ENCODE measurements around the gene FAAH.

The FAAH gene

DNA sequence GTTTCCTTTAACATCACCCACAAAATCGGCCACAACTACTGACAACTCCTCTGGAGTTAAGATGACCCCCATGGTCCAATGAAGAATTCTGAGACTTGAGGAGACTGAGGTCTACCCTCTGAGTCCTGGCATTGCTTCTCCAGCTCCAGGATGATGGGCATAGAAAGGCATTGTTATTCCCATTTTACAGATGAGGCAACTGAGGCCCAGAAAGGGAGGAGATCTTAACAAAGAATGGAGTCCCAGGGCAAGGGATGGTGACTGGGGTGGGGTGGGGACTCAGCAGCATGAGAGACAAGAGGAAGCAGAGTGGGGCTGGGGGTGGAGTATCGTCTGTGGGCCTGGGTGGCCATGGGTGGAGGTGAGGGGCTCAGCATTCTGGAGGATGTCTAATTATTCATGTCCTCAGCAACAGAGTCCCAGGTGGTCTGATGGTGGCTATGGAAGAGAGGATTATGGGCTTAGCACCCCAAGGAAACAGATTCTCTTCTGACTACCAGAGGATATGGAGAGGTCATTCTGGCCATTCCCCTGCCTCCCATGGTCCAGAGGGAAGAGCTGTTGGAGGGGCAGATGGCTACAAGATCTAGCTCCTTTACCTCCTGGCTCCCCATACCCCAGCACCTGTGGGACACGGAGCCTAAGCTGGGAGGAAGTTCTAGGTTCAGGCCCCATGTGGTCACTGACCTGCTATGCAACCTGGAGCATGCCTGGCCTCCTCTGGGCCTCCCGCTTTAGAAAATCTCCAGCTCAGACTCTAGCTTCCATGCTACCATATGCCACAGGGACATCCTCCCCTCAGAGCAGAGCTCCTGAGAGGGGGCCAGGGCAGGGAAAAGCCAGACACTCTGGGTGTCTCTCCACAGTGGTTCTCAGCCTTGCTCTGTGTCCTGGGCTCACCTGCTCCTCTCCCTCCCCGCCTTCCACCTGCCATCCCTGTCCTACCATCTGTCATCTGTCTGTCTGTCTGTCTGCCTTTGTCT, 58.1 kb downstream of the FAAH start:
- peaks cover 2% of the 10 kb centered on the region for H3K9me3 Mint-ChIP-seq
- no peaks in the 10 kb centered on the region for H3K4me1 Mint-ChIP-seq
- H3K27ac Mint-ChIP-seq, result no peak overlapping the region
- H3K36me3 Mint-ChIP-seq (ENCODE audit: low read depth), result no peaks in the 10 kb centered on the region
- TF ChIP-seq CTCF (IDR thresholded peaks at IDR 0.05; ENCODE audit: unreplicated experiment in 3 of 3), result no peak
- no peak overlapping the region for H3K4me3 Mint-ChIP-seq
- peaks cover 89% of the 10 kb centered on the region for H3K27me3 Mint-ChIP-seq (ENCODE audit: low read depth)

DNA sequence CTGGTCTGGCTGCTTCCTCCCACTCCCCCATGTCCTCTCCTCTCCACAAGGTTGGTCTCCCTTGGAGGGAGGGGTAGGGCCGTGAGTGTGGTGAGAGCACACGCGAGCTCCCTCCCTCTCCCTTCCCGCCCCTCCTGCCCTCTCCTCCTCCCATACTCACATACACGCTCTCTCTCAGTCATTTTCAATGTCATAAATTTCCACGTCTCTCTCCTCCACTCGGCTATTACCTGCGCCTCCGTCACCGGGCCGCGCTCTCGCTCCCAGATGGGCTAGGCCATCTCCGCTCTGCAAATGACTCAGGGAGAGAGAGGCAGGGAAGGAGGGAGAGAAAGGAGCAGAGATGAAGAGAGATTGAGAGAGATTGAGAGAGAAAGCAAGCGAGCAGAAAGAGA, 58.8 kb downstream of the FAAH start:
- H3K27ac Mint-ChIP-seq, result no peak overlapping the region
- no peaks in the 10 kb centered on the region for H3K36me3 Mint-ChIP-seq (ENCODE audit: low read depth)
- H3K4me3 Mint-ChIP-seq, result no peak overlapping the region
- no peaks in the 10 kb centered on the region for H3K4me1 Mint-ChIP-seq
- peaks cover 2% of the 10 kb centered on the region for H3K9me3 Mint-ChIP-seq
- no peak for TF ChIP-seq CTCF (IDR thresholded peaks at IDR 0.05; ENCODE audit: unreplicated experiment in 3 of 3)
- H3K27me3 Mint-ChIP-seq (ENCODE audit: low read depth), result peaks cover 83% of the 10 kb centered on the region

DNA sequence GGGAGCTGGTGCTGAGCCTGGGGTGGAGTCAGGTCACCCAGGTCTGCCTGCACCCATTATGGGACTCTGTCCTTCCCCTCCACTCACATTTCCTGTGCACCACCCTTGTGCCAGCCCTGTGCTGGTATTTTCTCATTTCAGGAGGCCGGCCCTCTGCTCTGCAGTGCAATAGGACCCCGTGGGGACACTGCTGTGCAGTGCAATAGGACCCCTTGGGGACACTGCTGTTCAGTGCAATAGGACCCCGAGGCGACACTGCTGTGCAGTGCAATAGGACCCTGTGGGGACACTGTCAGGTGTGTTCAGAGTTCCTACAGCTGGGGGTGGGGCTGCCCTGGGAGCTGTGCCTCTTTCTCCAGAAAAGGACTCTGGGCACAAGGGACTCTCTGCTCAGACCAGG, 59.3 kb downstream of the FAAH start:
- no peak for TF ChIP-seq CTCF (IDR thresholded peaks at IDR 0.05; ENCODE audit: unreplicated experiment in 3 of 3)
- H3K27ac Mint-ChIP-seq, result no peak overlapping the region
- no peaks in the 10 kb centered on the region for H3K4me1 Mint-ChIP-seq
- H3K4me3 Mint-ChIP-seq, result no peak overlapping the region
- H3K36me3 Mint-ChIP-seq (ENCODE audit: low read depth), result no peaks in the 10 kb centered on the region
- H3K27me3 Mint-ChIP-seq (ENCODE audit: low read depth), result peaks cover 80% of the 10 kb centered on the region
- H3K9me3 Mint-ChIP-seq, result peaks cover 2% of the 10 kb centered on the region

GRCh38 chr1:46455951-46456350, 61.8 kb downstream of the FAAH start:
- peaks cover 2% of the 10 kb centered on the region for H3K9me3 Mint-ChIP-seq
- H3K36me3 Mint-ChIP-seq (ENCODE audit: low read depth), result no peaks in the 10 kb centered on the region
- peaks cover 78% of the 10 kb centered on the region for H3K27me3 Mint-ChIP-seq (ENCODE audit: low read depth)
- no peaks in the 10 kb centered on the region for H3K4me1 Mint-ChIP-seq
- TF ChIP-seq CTCF (IDR thresholded peaks at IDR 0.05; ENCODE audit: unreplicated experiment in 3 of 3), result no peak
- no peak overlapping the region for H3K27ac Mint-ChIP-seq
- H3K4me3 Mint-ChIP-seq, result peak overlapping the region in 1 of 3 experiments; percentile 20

- peaks cover 2% of the 10 kb centered on the region for H3K9me3 Mint-ChIP-seq
Measured at GRCh38 chr1:46456411-46456963, 62.4 kb downstream of the FAAH start.

More at GRCh38 chr1:46456411-46456963, 62.4 kb downstream of the FAAH start:
- Mint-ChIP-seq H3K4me3 (no peak overlapping the region), H3K4me1 (no peaks in the 10 kb centered on the region), H3K27me3 (ENCODE audit: low read depth) (peaks cover 78% of the 10 kb centered on the region), H3K36me3 (ENCODE audit: low read depth) (no peaks in the 10 kb centered on the region), H3K27ac (no peak overlapping the region)
- TF ChIP-seq CTCF (IDR thresholded peaks at IDR 0.05; ENCODE audit: unreplicated experiment in 3 of 3), result no peak
